Spleen (tissue), 11 donors: ENCODE measurements around the gene OR6X1. TPM values are rescaled to one million over a fixed set of nuclear protein-coding genes. Genes with fewer than 3 reads are reported as not detected.

Source experiments
- DNase-seq: peaks from one replicate; pipeline ENCODE4 v3.0.0-alpha.2; 2020
- H3K27ac ChIP-seq, 8 donors: fragments of 200-600 bp; sonication (generic) in 7 of 8; 1 replicate in 4 of 8; 2 replicates in 4 of 8; pipeline versions ENCODE4 v1.5.0 to v1.8.0; 2016 to 2021; ENCODE audit warnings: inconsistent platforms in 4 of 8, mild to moderate bottlenecking in 4 of 8, moderate library complexity in 1 of 8
- H3K27me3 ChIP-seq, 7 donors: fragments of 200-600 bp; sonication (generic) in 6 of 7; replicated peaks in 1 of 7; 1 replicate in 4 of 7; 2 replicates in 3 of 7; pipeline versions ENCODE4 v1.5.0 to v1.8.0; 2016 to 2021; ENCODE audit warnings: inconsistent platforms in 3 of 7, mild to moderate bottlenecking in 1 of 7
- H3K36me3 ChIP-seq, 6 donors: fragments of 200-600 bp; sonication (generic) in 5 of 6; 1 replicate in 4 of 6; 2 replicates in 2 of 6; pipeline versions ENCODE4 v1.5.0 to v1.8.0; 2016 to 2021; ENCODE audit warnings: inconsistent platforms in 2 of 6
- H3K4me1 ChIP-seq, 6 donors: fragments of 200-600 bp; sonication (generic) in 5 of 6; 1 replicate in 3 of 6; 2 replicates in 3 of 6; pipeline versions ENCODE4 v1.5.0 to v1.8.0; 2016 to 2021; ENCODE audit warnings: inconsistent platforms in 3 of 6
- H3K4me3 ChIP-seq, 8 donors: fragments of 200-600 bp; sonication (generic) in 7 of 8; 1 replicate in 4 of 8; 2 replicates in 4 of 8; pipeline versions ENCODE4 v1.5.0 to v1.8.0; 2016 to 2021; ENCODE audit warnings: inconsistent platforms in 4 of 8, mild to moderate bottlenecking in 4 of 8, moderate library complexity in 2 of 8
- H3K9me3 ChIP-seq, 8 donors: fragments of 200-600 bp; sonication (generic) in 7 of 8; 1 replicate in 4 of 8; 2 replicates in 4 of 8; pipeline versions ENCODE4 v1.5.0 to v1.8.0; 2016 to 2021; ENCODE audit warnings: inconsistent platforms in 4 of 8
- CTCF ChIP-seq, 11 experiments: fragments of 200-600 bp in 7 of 11; fragments of 450-650 bp in 4 of 11; sonication (generic) in 4 of 11; IDR thresholded peaks in 8 of 11; conservative IDR thresholded peaks in 3 of 11; 1 replicate in 7 of 11; 2 replicates in 4 of 11; pipeline versions ENCODE4 v1.4.0 to v1.8.0; 2016 to 2021; ENCODE audit warnings: antibody characterized with exemption in 11 of 11, inconsistent platforms in 4 of 11, mild to moderate bottlenecking in 1 of 11
- POLR2A ChIP-seq, 3 donors: fragments of 450-650 bp; IDR thresholded peaks; one replicate each; pipeline ENCODE4 v1.5.1; 2017; ENCODE audit warnings: antibody characterized with exemption in 3 of 3, mild to moderate bottlenecking in 1 of 3
- POLR2AphosphoS5 ChIP-seq, 3 donors: sonication (generic); formaldehyde crosslinking; IDR thresholded peaks; one replicate each; pipeline ENCODE4 v1.5.1; 2017; ENCODE audit warnings: antibody characterized with exemption in 3 of 3
- WGBS, 5 donors: extraction: QIAGEN DNeasy Blood & Tissue Kit in 3 of 5; methylation state at CpG; one replicate each; pipeline versions ENCODE4 v1.1.5 to v1.1.7; 2013 to 2018; 5-methylcytosine and 5-hydroxymethylcytosine counted together
- intact Hi-C: fragments of 100-400 bp; cut with DNase I; formaldehyde crosslinking; loops from one replicate; pipeline ENCODE4 v1.15.0; 2023; ENCODE audit warnings: low total_unique reads
- polyA plus RNA-seq, 3 donors: library from polyadenylated mRNA; stranded (reverse); fragments of 200-250 nt; gene quantifications; one replicate each; pipeline ENCODE4 v1.2.1, GENCODE V29; 2013
- total RNA-seq, 7 donors: library from RNA; depleted of rRNA in 3 of 7; stranded (reverse); fragments of >200 nt in 3 of 7; fragmentation: NEBNext Ultra II Directional in 4 of 7; extraction: Animal tissue kit (Norgen Biotek cat#: 25700) in 4 of 7; gene quantifications; one replicate each; pipeline versions ENCODE4 v1.1.0 to v1.2.1, GENCODE V29; 2016 to 2021
- donor health status: healthy with polysubstance abuse.
- donor health status: DM: no; HTN: no; CAD: no; lungs with moderate emphysema.
- donor health status: DM: no; HTN: no; CAD: no.
- donor health status: Bipolar disorder and iron deficiency.
- donor health status: healthy.
- donor health status: DM: no; HTN: no; CAD: no.
- donor health status: DM: yes; HTN: yes; CAD: no.

Gene OR6X1
- total and polyA plus RNA-seq, 10 donors = not detected

- Histone ChIP-seq H3K27ac (no peak overlapping the region), H3K27me3 (no peaks in the 10 kb centered on the region), H3K4me3 (no peak overlapping the region), H3K4me1 (no peaks in the 10 kb centered on the region), H3K36me3 (no peaks in the 10 kb centered on the region), H3K9me3 (peaks cover 0 to 3% (median 0%) of the 10 kb centered on the region in 8 donors)
- TF ChIP-seq POLR2AphosphoS5 (IDR thresholded peaks at IDR 0.05) (no peak), POLR2A (IDR thresholded peaks at IDR 0.05) (no peak), CTCF (IDR thresholded peaks at IDR 0.05 in 8 of 11, conservative IDR thresholded peaks at IDR 0.05 in 3 of 11) (no peak)
- DNase-seq = no peak
- intact Hi-C loops = no loop called here
Observed at GRCh38 chr11:123770712-123771111, 16.4 kb upstream of the OR6X1 start.

- TF ChIP-seq CTCF (IDR thresholded peaks at IDR 0.05 in 8 of 11, conservative IDR thresholded peaks at IDR 0.05 in 3 of 11) (no peak), POLR2AphosphoS5 (IDR thresholded peaks at IDR 0.05) (no peak), POLR2A (IDR thresholded peaks at IDR 0.05) (no peak)
- intact Hi-C loops = no loop called here
- Histone ChIP-seq H3K27ac (no peak overlapping the region), H3K4me3 (no peak overlapping the region), H3K27me3 (no peaks in the 10 kb centered on the region), H3K36me3 (no peaks in the 10 kb centered on the region), H3K9me3 (peaks cover 0 to 30% (median 21%) of the 10 kb centered on the region in 8 donors), H3K4me1 (no peaks in the 10 kb centered on the region)
- DNase-seq = no peak
- WGBS, 5 donors = 50 to 70% (median 61%) methylated on average over 1 of the region's 1 CpG
Observed at GRCh38 chr11:123765601-123766000, 11.3 kb upstream of the OR6X1 start.

GRCh38 chr11:123762422-123762821 is 8.1 kb upstream of the OR6X1 start:
- Histone ChIP-seq H3K4me3 (no peak overlapping the region), H3K36me3 (no peaks in the 10 kb centered on the region), H3K27me3 (no peaks in the 10 kb centered on the region), H3K9me3 (peaks cover 0 to 30% (median 21%) of the 10 kb centered on the region in 8 donors), H3K27ac (no peak overlapping the region), H3K4me1 (no peaks in the 10 kb centered on the region)
- TF ChIP-seq CTCF (IDR thresholded peaks at IDR 0.05 in 8 of 11, conservative IDR thresholded peaks at IDR 0.05 in 3 of 11) (no peak), POLR2AphosphoS5 (IDR thresholded peaks at IDR 0.05) (no peak), POLR2A (IDR thresholded peaks at IDR 0.05) (no peak)
- no peak for DNase-seq
- intact Hi-C loops = no loop called here

GRCh38 chr11:123760894-123761293 is 6.6 kb upstream of the OR6X1 start:
- H3K36me3 ChIP-seq = no peaks in the 10 kb centered on the region
- H3K9me3 ChIP-seq = peaks cover 0 to 30% (median 21%) of the 10 kb centered on the region in 8 donors
- H3K4me1 ChIP-seq = no peaks in the 10 kb centered on the region
- H3K27ac ChIP-seq = no peak overlapping the region
- WGBS, 5 donors = 59 to 71% (median 65%) methylated on average over 1 of the region's 1 CpG
- H3K4me3 ChIP-seq = no peak overlapping the region
- TF ChIP-seq CTCF (IDR thresholded peaks at IDR 0.05 in 8 of 11, conservative IDR thresholded peaks at IDR 0.05 in 3 of 11) = no peak
- no peak for DNase-seq
- H3K27me3 ChIP-seq = no peaks in the 10 kb centered on the region
- intact Hi-C loops = no loop called here
